ENCODE data around the gene CAMTA1.

Gene CAMTA1

DNA sequence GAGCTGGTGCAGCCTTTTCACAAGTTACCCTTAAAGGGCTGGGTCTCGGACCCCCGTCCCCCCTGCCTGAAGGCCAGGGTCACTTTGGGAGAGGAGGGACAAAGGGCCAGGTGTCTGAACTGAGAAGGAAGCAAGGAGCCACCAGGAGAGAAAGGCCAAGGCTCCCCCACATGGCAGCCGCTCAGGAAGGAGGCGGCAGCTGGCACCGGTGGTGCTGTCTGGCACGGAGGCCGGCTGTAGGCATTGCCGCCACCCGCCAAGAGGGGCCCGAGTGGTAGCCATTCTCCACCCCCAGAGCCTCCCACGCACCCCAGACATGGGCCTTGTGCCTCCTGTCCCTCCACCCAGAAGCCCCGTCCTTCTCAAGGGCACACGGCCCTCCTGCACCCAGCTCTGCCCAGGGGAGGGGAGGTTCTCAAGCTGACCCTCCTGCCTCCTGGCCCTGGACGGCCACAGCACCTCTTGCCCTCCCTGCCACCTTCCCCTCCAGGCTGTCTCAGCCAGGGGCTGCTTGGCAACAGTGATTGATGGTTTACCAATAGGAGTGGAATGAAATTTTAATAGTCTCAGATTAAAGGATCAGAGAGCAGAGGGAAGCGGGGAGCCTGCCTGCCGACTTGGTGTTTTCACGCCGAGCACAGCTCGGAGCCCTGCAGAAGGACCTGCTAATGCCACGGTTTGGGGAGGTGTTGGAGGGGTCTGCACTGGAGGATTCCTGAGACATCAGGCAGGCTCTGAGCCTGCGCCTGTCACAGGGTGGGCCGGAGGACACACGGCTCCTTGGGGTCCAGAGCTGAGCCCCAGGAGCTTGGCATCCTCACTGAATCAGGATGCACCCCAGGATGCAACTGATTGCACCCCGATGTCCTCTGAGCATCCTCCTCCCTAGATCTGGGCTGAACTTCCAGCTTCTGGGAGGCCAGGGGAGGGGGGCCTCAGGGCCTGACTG, 773.9 kb downstream of the CAMTA1 start:
- no peak for DNase-seq

DNA sequence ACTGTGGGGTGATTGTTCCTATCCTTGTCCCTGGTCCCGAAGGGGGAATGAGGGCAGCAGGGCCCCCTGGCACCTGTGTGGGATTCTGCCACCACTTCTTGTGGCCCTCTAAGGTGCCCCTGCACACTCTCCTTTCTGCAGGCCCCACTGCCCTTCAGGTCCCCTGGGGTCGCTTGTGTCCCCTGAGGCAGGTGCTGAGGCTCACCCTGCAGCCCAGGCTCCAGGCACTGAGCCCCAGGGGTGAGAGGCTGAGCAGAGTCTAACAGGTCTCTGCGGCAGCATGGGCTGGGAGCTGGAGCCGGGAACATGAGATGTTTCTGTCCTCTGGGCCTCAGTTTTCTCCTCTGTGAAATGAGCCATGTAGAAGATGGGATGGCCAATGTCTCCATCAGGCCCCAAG, 774.9 kb downstream of the CAMTA1 start:
- DNase-seq = no peak

DNA sequence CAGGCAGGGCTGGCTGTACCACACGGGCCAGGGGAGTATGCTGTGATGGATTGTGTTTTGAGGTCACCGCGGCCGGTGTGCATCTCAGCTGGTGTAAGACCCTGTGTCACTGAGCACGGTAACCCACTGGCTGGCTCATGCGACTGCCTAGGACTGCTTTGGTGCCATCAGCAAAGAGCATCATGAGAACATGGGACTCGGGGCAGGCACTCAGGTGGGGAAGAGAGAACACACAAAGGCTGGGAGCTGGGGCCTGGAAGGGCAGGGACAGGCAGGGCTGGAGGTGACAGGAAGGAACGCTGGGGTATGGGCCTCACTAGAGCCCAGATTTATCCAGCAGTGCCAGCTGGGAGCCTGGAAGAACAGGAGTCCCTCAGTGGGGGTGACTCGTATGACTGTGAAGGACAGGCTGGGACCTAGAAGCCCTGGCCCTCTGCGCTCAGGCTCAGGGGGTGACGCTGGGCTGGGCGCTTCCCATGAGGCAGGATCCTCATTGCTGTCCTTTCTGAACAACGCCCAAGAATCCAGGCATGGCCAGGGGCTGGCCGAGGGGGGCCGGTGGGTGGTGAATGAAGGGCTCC, 775.4 kb downstream of the CAMTA1 start:
- no peak for DNase-seq

DNA sequence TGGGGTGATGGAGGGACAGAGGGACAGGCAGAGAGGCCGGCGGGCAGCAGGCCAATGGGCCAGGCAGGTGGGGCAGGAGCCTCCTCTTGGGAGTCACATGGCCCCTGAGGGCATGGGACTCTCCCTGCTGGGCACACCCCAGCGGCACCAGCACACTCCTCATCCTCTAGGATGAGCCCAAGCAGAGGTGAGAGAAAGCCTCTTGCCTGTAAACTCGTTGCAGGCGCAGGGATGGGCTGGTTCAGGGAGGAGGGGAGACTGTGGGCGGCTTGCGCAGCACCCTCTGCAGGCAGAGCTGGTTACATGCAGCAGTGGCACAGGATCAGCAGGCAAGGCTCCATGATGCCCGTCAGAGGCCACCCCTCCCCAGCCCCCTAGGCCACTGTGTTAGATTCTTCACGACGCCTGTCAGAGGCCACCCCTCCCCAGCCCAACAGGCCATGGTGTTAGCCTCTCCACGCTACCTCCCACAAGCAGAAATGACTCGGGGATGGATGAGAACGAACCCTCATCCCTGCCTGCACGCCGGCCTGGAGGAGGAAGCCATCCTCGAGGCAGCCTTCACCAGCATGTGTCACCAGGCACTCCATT, 776.2 kb downstream of the CAMTA1 start:
- no peak for DNase-seq

DNA sequence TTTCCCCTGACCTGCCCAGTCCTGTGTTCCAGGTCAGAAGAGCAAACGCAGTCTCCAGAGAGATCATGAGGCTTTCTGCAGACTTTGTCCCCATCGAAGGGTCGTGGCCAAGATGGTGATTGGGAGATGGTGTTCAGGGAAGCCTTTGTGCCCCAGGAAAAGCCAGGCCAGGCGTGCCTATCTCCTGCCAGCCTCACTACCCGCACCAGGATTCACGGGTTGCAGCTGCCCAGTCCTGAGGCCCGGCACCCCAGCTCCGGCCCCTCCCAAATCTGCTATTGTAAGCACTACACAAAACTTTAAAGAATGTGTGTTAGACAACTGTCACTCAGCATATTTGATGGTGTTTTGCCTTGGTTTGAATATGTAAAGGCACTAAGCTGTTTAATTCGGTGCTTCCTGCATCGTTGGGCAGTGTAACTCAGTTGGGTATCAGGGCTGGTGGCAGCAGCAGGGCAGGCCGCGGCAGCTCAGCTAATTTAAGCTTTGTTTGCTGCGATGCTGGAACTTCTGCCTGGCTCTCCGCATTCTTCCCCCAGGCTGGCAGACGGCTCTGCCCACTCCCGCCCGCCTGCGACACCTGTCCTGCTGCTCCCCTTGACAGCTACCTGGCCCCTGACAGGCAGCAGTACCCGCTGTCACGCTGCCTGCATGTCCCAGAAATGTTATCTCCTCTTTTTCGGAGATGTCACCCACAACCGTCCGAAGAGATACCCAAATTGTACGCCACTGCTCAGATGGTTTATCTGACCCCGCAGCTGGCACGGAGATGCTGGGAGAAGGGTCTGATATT, 776.9 kb downstream of the CAMTA1 start:
- no peak for DNase-seq

DNA sequence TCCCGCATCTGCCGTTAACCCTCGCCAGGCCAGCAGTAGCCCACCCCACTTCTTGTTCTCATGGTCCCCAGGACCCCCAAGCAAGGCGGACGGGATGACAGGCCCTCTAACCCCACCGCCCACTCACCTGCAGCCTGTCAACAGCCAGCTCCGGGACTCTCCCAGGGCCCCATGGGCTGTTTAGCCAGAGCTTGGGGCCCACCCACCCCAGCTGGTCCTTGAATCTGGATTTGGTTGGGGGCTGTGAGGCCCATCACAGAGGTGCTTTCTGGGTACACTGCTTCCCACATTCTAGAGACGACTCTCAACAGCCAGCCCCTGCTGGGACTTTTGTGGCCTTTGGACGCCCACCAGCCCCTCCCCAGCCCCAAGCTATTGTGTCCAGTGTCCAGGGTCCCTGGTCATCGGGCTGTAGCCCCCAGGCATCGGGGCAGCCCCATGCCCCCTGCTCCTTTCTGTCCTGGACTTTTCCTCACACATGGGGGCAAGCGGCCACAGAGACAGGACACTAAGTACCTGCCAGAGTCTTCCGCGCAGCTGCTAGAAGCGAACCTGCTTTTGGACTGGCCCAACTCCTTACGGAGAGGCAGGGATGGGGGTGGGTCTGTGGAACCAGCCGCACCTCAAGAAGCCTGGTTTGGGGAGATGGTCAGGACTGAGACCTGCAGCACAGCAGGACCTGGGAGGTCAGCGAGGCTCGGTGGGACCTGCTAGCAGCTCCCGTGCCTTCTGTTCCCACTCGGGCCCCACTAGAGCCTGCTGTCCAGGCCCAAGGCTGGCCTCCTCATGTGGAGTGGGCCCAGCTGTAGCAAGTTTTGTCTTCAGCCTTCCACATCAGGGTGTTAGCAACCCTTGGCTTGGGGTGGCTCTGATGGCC, 777.7 kb downstream of the CAMTA1 start:
- no peak for DNase-seq

DNA sequence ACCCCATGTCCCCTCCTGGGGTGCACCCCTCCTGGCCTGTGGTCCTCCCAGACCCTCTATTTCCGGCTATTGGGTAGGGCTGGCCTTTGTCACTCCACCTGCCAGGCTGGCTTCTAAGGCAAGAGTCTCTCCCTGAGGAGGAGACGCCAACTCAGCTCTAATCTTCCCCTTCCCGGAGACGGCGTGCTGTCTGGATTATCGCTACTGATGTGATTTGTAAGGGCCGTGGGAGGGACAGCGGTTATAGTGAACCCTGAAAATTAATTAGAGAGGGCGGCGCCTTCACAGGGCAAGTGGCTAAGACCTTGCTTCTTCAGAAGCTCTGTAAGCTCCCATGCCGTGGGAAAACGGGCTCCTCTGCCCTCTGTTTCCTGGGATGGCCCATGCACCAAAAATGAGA, 778.9 kb downstream of the CAMTA1 start:
- no peak for DNase-seq

DNA sequence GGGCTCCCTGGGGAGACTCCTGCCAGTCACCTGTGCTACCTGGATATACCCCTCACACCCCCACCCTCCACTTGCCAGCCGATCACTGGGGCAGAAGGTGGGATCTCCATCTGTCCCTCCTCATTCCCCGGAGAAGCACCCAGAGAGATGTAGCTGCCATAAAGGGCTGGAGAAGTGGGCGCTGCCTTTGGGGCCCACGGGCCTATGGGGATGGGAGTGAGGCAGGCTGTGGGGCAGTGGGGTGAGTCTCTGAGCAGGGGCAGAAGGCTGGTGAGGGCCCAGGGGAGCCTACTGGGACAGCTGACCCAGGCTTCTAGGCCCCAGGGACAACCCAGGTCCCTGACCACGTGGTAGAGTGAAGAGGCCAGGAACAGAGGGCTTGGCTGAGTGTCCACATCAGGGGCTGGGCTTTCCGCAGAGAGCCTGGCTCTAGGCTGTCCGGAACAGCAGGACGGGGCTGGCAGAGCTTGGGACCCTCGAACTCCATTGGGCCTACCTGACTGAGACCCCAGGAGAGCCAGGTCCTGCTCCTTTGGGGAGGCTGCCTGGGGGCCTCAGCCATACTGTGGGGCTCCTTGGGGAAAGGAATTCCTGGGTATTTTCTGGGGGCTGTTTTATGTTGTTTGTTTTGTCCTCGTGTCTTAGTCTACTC, 780.0 kb downstream of the CAMTA1 start:
- no peak for DNase-seq

DNA sequence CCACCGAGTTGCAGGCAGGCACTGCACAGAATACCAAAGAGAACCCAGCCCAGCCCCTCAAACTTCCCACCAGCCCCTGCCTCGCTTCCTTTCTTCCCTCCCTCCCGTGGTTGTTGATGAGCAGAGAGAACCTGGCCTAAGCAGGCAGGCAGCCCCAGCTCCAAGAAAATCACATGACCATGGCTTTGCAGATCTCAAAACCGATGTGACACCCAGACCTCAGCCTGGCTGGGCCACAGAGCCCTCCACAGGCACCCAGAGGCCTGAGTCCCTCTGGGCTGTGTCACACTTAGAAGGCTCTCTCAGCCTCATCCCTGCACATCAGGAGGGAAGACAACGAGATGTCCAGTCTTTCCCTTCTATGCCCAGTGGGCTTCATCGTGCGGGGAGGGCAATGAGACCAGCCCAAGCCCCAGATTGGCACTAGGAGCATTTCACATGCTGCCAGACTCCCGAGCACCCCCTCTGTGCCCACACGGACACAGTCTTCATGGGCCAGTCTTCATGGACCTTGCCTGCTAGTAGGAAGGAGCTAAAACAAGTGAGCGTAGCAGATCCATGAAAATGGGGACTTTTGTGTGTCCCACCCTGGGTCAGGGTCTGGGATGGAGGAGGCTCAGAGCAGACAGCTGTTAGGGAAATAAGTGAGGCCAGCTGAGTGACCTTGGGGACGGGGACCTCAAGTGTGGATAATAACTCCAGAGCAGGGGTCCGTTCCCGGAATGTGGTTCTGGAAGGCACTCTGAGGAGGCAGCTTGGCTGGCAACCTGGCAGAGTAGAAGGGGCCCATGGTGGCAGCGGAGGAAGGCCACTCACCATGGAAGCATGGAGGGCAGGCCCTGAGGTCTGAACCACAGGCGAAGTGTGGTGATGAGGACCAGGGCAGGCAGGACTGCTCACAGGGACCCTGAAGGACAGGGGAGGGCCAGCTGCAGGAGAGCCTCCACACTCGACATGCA, 781.4 kb downstream of the CAMTA1 start:
- no peak for DNase-seq

DNA sequence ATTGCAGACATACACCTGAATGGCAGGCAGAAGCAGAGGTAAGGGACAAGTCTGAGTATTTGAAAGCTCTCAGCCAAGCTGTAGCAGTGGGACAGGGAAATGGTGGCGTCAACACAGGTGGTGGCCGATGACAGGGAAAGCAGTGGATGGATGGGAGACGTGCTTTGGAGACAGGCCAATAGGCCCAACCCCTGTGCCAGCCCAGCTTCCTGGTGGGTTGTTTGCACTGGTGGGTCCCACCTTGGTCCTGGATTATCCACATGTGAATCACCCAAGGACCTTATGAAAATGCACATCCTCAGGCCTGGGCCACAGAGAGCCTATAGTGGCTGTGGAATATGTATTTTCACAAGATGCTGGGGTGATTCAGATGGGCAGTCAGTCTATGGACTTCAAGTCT, 782.1 kb downstream of the CAMTA1 start:
- DNase-seq = no peak

DNA sequence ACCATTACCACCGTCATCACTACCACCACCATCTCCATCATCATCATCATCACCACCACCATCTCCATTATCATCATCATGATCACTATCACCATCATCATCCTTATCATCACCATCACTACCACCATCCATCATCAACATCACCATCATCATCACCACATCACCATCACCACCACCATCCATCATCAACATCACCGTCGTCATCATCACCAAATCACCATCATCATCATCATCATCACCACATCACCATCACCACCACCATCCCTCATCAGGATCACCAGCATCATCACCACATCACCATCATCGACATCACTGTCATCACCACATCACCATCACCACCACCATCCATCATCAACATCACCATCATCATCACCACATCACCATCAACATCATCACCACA, 782.8 kb downstream of the CAMTA1 start:
- no peak for DNase-seq

DNA sequence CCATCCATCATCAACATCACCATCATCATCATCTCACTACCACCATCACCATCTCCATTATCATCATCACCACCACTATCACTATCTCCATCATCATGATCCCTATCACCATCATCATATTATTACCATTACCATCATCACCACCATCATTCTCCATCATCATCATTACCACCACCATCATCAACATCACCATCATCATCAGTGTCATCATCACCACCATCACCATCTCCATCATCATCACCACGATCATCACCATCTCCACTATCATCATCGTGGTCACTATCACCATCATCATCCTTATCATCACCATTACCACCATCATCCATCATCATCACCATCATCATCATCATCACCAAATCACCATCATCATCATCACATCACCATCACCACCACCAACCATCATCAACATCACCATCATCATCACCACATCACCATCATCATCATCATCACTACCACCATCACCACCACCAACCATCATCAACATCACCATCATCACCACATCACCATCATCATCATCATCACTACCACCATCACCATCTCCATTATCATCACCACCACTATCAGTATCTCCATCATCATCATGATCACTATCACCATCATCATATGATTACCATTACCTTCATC, 783.8 kb downstream of the CAMTA1 start:
- DNase-seq = no peak

DNA sequence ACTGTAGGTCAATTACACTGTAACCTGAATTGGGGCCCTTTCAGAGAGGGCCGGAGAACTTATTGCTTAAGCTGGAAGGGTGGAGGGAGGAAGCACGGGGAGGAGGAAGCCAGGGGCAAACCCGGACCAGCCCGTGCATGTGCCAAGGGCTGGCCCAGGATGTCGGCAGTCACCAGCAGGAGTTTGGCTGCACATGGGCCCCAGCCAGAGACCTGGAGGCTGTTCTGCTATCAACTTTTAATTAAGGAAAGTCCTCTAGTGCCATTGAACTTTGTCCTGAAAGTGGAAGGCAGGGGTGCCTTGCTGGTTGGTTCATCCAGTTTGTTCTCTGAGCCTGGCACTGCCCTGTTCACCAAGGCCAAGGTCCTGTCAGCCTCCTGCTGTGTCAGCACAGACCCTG, 785.1 kb downstream of the CAMTA1 start:
- no peak for DNase-seq

DNA sequence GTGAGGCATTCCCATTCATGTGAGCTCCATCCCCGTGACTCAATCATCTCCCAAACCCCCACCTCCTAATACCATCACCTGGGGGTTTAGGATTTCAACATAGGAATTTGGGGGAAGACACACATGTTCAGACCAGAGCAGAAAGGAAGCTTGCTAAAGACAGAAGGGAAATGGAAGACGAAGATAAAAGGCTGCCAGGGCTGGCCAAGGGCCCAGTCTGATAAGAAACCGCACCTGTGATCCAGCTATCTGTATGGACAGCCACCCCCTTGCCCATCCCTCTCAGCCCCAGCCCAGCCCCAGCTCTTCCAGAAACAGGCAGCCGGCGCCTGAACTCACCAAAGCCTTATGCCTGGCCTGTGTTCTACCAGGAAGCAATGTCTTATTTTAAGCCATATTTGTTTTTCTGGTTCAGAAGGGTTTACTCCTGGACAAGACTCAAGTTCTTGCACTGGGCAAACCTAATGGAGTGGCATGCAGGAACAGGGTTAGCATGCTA, 787.4 kb downstream of the CAMTA1 start:
- DNase-seq = no peak

DNA sequence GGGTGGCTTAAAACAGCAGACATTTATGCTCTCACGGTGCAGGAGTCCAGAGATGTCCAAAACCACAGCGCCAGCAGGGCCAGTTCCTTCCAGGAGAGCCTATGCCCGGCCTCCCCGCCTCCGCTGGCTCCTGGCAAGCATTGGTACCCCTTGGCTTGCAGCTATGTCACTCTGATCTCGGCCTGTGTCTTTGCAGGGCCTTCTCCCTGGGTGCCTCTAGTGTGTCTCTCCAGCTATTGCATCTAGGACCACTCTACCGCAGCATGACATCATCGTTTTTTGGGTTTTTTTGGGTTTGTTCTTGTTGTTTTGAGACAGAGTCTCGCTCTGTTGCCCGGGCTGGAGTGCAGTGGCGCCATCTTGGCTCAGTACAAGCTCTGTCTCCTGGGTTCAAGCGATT, 788.2 kb downstream of the CAMTA1 start:
- no peak for DNase-seq

DNA sequence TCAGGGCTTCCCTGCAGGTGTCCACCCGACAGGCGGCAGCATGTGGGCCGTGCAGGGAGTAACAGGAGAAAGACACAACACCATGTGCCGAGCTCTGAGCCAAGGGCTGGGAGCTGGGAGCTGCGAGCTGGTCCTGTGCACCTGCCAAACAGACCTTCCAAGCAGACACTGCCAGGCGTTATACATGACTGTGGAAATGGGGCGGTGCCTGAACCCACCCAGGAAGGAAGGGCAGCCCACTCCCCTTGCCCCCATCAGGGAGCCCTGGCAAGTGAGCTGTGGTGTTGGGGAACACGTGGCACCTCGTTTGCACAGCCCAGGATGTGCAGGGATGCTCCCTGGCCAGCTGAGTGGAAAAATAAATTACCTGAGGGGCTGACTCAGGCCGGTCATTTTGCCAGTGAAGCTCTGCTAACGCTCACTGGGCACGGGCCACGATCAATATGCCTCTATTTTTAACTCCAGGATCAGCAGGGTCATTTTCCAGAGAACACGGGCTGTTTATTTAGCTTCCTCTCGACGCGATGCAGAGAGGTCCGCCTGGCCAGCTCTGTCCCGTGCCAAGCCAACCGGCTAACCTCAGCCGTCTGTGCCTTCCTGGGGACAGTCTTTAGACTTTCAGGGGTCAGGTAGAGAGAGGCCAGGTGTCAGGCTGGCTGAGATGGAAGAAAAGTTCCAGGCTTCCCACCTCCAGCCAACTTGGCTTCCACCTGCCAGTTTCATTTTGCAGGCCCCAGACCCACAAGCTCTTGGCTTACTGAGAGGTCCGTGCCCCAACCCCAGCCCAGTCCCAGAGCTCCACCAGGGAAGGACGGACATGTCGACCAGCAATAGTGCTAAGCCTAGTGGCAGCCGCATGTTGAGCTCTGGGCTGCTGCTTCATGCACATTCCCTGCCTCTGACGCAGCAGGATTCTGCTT, 789.1 kb downstream of the CAMTA1 start:
- no peak for DNase-seq

DNA sequence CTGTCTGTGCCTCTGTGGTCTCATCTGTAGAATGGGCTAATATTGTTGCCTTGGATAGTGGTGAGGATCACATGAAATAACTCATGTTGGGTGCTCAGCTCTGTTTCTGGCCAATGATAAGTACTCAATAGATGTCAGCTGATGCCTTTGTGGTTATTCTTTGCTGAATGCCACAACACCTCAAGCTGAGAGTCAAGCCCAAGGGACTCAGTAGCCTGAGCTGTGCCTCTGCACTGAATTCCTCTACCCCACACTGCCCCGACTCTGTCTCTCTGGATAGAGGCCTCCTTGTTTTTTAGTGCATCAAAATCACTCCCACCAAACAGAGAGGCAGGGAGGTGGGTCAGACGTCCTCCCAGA, 789.8 kb downstream of the CAMTA1 start:
- no peak for DNase-seq

DNA sequence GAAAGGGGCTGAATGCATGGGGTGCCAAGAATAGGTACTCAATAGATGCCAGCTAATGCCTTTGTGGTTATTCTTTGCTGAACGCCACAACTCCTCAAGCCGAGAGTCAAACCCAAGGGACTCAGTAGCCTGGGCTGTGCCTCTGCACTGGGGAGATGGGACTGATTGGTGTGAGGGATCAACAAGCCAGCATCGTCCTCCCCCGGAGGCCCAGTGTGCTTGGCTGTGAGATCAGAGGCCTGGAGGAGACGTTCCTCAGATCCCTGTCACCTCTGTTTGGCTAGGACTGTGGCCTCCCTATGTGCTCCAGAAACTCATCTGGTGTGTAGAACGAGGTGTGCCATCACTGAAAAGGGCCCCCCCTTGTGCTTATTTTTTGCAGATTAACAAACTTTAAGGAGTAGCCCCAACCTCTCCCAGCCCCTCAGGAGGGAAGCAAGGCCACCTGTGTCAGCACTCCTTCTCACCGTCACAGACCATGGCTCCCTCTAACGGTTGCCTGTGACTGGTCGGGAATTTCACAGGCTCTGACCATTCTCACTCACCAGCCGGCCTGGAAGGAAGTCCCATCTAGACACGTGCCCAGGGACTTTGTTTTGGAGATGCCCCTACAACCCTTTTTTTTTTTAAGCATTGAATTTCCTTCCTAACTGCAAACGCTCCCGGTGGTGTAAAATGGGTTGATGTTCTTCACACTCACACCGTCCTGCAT, 791.8 kb downstream of the CAMTA1 start:
- peak in 1 of 2 experiments; percentile 15 for DNase-seq

All from NCI-H1930 (cell line).